ENCODE data around the gene VAC14.

- TF ChIP-seq CTCF (IDR thresholded peaks at IDR 0.05), result no peak
- TF ChIP-seq POLR2A (IDR thresholded peaks at IDR 0.05), result no peak
Measured at GRCh38 chr16:70774261-70774660, 26.7 kb downstream of the VAC14 start.

All from esophagus squamous epithelium (tissue), 4 donors.